HCT116 (cell line): ENCODE data around the gene CDYL. TPM values are rescaled to one million over a fixed set of nuclear protein-coding genes. Genes with fewer than 3 reads are reported as not detected.

Source experiments
- ATAC-seq: fragments of 200-7000 bp; cut with Tn5 transposase; 2 replicates; pipeline ENCODE4 v1.9.1; 2020; ENCODE audit warnings: mild to moderate bottlenecking, moderate library complexity
- BruUV-seq: library from RNA; stranded (reverse); fragments of 400-500 nt; replicated peaks from 2 replicates; lab custom pipeline; 2021; lab: Mats Ljungman, UMichigan
- CTCF ChIA-PET: fragments of 300-600 bp; sonication (Branson Sonifier 250); formaldehyde crosslinking; loops from one replicate; lab custom pipeline; 2021; ENCODE audit warnings: antibody characterized with exemption; lab: Charles Lee
- POLR2A ChIA-PET: fragments of 300-600, 350-600 bp; sonication (Branson Sonifier 250); formaldehyde crosslinking; loops from one replicate; lab custom pipeline; 2021; ENCODE audit warnings: antibody characterized with exemption; lab: Charles Lee
- RAD21 ChIA-PET, 2 experiments: fragments of 300-600 bp; sonication (Branson Sonifier 250); formaldehyde crosslinking; loops; one replicate each; lab custom pipeline; 2023; ENCODE audit warnings: low total read pairs in 2 of 2; ENCODE audit not compliant: uncharacterized antibody in 2 of 2, unreplicated experiment in 2 of 2, low non-redundant PET in 1 of 2; lab: Charles Lee
- DNase-seq: peaks from one replicate; pipeline ENCODE4 v3.0.0-alpha.2; 2010; ENCODE audit warnings: low read depth, low spot score
- H2AFZ ChIP-seq: fragments of 200-600 bp; shearing (Covaris generic), sonication (generic); 2 replicates; pipeline ENCODE4 v1.6.1; 2017; ENCODE audit warnings: low read depth, mixed run types, mixed read lengths, antibody characterized with exemption, low read length; ENCODE audit not compliant: poor library complexity, severe bottlenecking
- H3K27ac ChIP-seq: 2 replicates; pipeline ENCODE4 v1.5.1; 2012; ENCODE audit warnings: low read depth, low read length
- H3K27me3 ChIP-seq: fragments of 200-600 bp; sonication (generic); 2 replicates; pipeline ENCODE4 v1.6.1; 2016; ENCODE audit warnings: mixed run types, low read length, mixed read lengths; ENCODE audit not compliant: insufficient read depth
- H3K36me3 ChIP-seq, 2 experiments: fragments of 200-500 bp in 1 of 2; fragments of 200-600 bp in 1 of 2; sonication (Bioruptor generic) in 1 of 2; sonication (generic) in 1 of 2; 2 replicates each; pipeline versions ENCODE4 v1.5.1 to v1.6.1; 2014 to 2016; ENCODE audit warnings: low read length in 2 of 2, inconsistent platforms in 1 of 2, mixed read lengths in 1 of 2, mixed run types in 1 of 2; ENCODE audit not compliant: insufficient read depth in 2 of 2, control insufficient read depth in 1 of 2
- H3K4me1 ChIP-seq, 2 experiments: fragments of 200-600 bp in 1 of 2; sonication (generic) in 1 of 2; 2 replicates each; pipeline versions ENCODE4 v1.5.1 to v1.6.1; 2012 to 2017; ENCODE audit warnings: low read length in 2 of 2, inconsistent platforms in 1 of 2, mild to moderate bottlenecking in 1 of 2, mixed read lengths in 1 of 2, mixed run types in 1 of 2, moderate library complexity in 1 of 2; ENCODE audit not compliant: insufficient read depth in 2 of 2, control insufficient read depth in 1 of 2
- H3K4me2 ChIP-seq: fragments of 200-600 bp; sonication (generic); 2 replicates; pipeline ENCODE4 v1.6.1; 2017; ENCODE audit warnings: mixed run types, low read length, mixed read lengths
- H3K4me3 ChIP-seq, 2 experiments: fragments of 200-600 bp in 1 of 2; sonication (generic) in 1 of 2; replicated peaks in 1 of 2; 2 replicates each; pipeline ENCODE4 v1.5.1; 2011 to 2016; ENCODE audit warnings: low read length in 2 of 2, control low read depth in 1 of 2, low read depth in 1 of 2, mild to moderate bottlenecking in 1 of 2, mixed read lengths in 1 of 2, mixed run types in 1 of 2
- H3K79me2 ChIP-seq: fragments of 200-600 bp; sonication (generic); 2 replicates; pipeline ENCODE4 v1.6.1; 2017; ENCODE audit warnings: mild to moderate bottlenecking, mixed run types, low read length, moderate library complexity, mixed read lengths; ENCODE audit not compliant: insufficient read depth
- H3K9ac ChIP-seq: fragments of 200-600 bp; sonication (generic); 2 replicates; pipeline ENCODE4 v1.6.1; 2016; ENCODE audit warnings: low read length, mixed read lengths
- H3K9me2 ChIP-seq: fragments of 200-600 bp; sonication (generic), shearing (Covaris generic); 2 replicates; pipeline ENCODE4 v1.6.1; 2017; ENCODE audit warnings: mixed run types, mild to moderate bottlenecking, moderate library complexity; ENCODE audit not compliant: insufficient read depth
- H3K9me3 ChIP-seq, 2 experiments: fragments of 200-500 bp in 1 of 2; fragments of 200-600 bp in 1 of 2; sonication (Bioruptor generic) in 1 of 2; sonication (generic) in 1 of 2; 2 replicates each; pipeline ENCODE4 v1.6.1; 2014 to 2017; ENCODE audit warnings: low read length in 2 of 2, mixed read lengths in 2 of 2, inconsistent platforms in 1 of 2, low read depth in 1 of 2, mild to moderate bottlenecking in 1 of 2, mixed run types in 1 of 2, moderate library complexity in 1 of 2; ENCODE audit not compliant: control insufficient read depth in 1 of 2, insufficient read depth in 1 of 2
- H4K20me1 ChIP-seq: fragments of 200-600 bp; sonication (generic), shearing (Covaris generic); 2 replicates; pipeline ENCODE4 v1.6.1; 2017; ENCODE audit warnings: mixed run types, mild to moderate bottlenecking, moderate library complexity; ENCODE audit not compliant: insufficient read depth
- EGR1 ChIP-seq: IDR thresholded peaks from 2 replicates; pipeline ENCODE4 v1.6.1; 2012; ENCODE audit warnings: low read depth
- POLR2A ChIP-seq: IDR thresholded peaks from 2 replicates; pipeline ENCODE4 v1.7.0; 2011; ENCODE audit warnings: borderline replicate concordance; ENCODE audit not compliant: insufficient read depth, insufficient read length; ENCODE audit errors: extremely low read depth
- TCF7L2 ChIP-seq: IDR thresholded peaks from 2 replicates; pipeline ENCODE4 v1.7.0; 2011; ENCODE audit warnings: borderline replicate concordance, inconsistent platforms; ENCODE audit not compliant: insufficient read depth, insufficient read length; ENCODE audit errors: extremely low read depth
- ZFX ChIP-seq: fragments of 450-650 bp; IDR thresholded peaks from 2 replicates; pipeline ENCODE4 v1.6.1; 2017
- intact Hi-C: fragments of 100-400 bp; cut with micrococcal nuclease; formaldehyde crosslinking; loops from 2 replicates; pipeline ENCODE4 v1.10.0; 2022
- total RNA-seq: library from RNA; stranded (reverse); gene quantifications from one replicate; pipeline ENCODE4 v1.2.1, GENCODE V29; 2021; ENCODE audit not compliant: unreplicated experiment

Gene CDYL
- total RNA-seq, 1 experiment from 2014 or later, result 42.6 TPM

DNA sequence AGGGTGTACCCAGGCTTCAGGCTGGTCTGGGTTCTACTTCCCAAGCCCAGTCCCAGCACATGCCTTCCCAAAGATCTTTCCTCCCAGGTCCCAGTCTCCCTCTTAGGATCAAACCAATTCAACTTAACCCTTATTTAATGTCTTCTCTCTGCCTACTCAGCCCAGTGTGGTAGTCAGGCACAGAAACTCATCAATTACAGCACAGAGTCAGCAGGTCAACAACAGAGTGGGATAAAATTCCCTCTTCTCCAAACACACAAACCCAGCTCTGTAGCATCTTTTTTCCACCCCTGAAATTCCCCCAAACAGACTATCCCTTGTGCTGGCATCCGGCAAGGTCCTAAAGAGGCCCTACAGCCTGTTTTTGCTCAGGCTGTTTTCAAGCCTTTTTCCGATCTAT lies 47.3 kb upstream of the CDYL start:
- ATAC-seq (no peak), DNase-seq (no peak)
- intact Hi-C loops, result no loop called here
- no TSS peak for BruUV-seq
- RAD21 ChIA-PET, result no interaction called here
- no peak overlapping the region for H2AFZ ChIP-seq
- TF ChIP-seq EGR1 (no peak), ZFX (no peak), POLR2A (no peak)
- no peaks in the 10 kb centered on the region for H3K36me3 ChIP-seq
- POLR2A ChIA-PET, result no interaction called here
- no peak overlapping the region for H3K27ac ChIP-seq
- H3K9ac ChIP-seq, result no peak overlapping the region
- CTCF ChIA-PET, result no interaction called here
- H3K27me3 ChIP-seq, result no peaks in the 10 kb centered on the region
- H3K9me3 ChIP-seq, result no peaks in the 10 kb centered on the region
- no peaks in the 10 kb centered on the region for H3K79me2 ChIP-seq
- peaks cover 0 to 14% of the 10 kb centered on the region in 2 experiments; a peak in 2 of 4 replicates for H3K4me1 ChIP-seq
- no peak overlapping the region for H3K4me3 ChIP-seq
- no peaks in the 10 kb centered on the region for H3K9me2 ChIP-seq
- no peaks in the 10 kb centered on the region for H4K20me1 ChIP-seq
- H3K4me2 ChIP-seq, result no peak overlapping the region

GRCh38 chr6:4731996-4732395 lies 44.2 kb upstream of the CDYL start:
- Histone ChIP-seq H3K9ac (no peak overlapping the region), H3K36me3 (no peaks in the 10 kb centered on the region), H3K9me2 (no peaks in the 10 kb centered on the region), H3K27me3 (no peaks in the 10 kb centered on the region), H3K79me2 (no peaks in the 10 kb centered on the region), H3K4me3 (no peak overlapping the region), H3K4me1 (peaks cover 0 to 21% of the 10 kb centered on the region in 2 experiments; a peak in 2 of 4 replicates), H3K27ac (no peak overlapping the region), H3K9me3 (no peaks in the 10 kb centered on the region), H2AFZ (no peak overlapping the region), H4K20me1 (no peaks in the 10 kb centered on the region), H3K4me2 (no peak overlapping the region)
- ChIA-PET RAD21 (no interaction called here), CTCF (no interaction called here), POLR2A (no interaction called here)
- DNase-seq (no peak), ATAC-seq (no peak)
- TF ChIP-seq TCF7L2, result no peak
- BruUV-seq, result no TSS peak
- intact Hi-C loops, result no loop called here
